GM12878 (cell line): Measurements from ENCODE around the gene LRRC39. TPM values are rescaled to one million over a fixed set of nuclear protein-coding genes. Genes with fewer than 3 reads are reported as not detected.

Experiments
- ATAC-seq: fragments of 200-7000 bp; cut with Tn5 transposase; 3 replicates; pipeline ENCODE4 v1.9.1; 2020; ENCODE audit warnings: mild to moderate bottlenecking, moderate library complexity
- BruUV-seq: library from RNA; stranded (reverse); fragments of 400-500 nt; replicated peaks from 2 replicates; lab custom pipeline; 2021; lab: Mats Ljungman, UMichigan
- CTCF ChIA-PET: fragments of 300-600 bp; sonication (Branson Sonifier 250); formaldehyde crosslinking; extraction: SDS; loops from one replicate; lab custom pipeline; 2021; ENCODE audit warnings: inconsistent platforms; lab: Yijun Ruan, JAX
- POLR2A ChIA-PET: fragments of 350-600 bp; formaldehyde crosslinking; extraction: SDS; loops from one replicate; lab custom pipeline; 2021; ENCODE audit warnings: inconsistent platforms; lab: Charles Lee
- RAD21 ChIA-PET: fragments of 300-600 bp; sonication (Branson Sonifier 250); formaldehyde crosslinking; loops from one replicate; lab custom pipeline; 2023; ENCODE audit warnings: antibody characterized with exemption; ENCODE audit not compliant: unreplicated experiment; lab: Charles Lee
- SMC1A ChIA-PET: fragments of 300-600 bp; sonication (Branson Sonifier 250); formaldehyde crosslinking; loops from one replicate; lab custom pipeline; 2023; ENCODE audit not compliant: unreplicated experiment, uncharacterized antibody; lab: Charles Lee
- DNase-seq: peaks from one replicate; pipeline ENCODE4 v3.0.0-alpha.2; 2011; ENCODE audit warnings: low read depth, low spot score
- FAIRE-seq: peaks from 3 replicates; lab custom pipeline; 2011; peaks lifted over from hg19 to GRCh38; lab: Jason Lieb, UNC
- H2AFZ ChIP-seq: 2 replicates; pipeline ENCODE4 v1.6.0; 2011; ENCODE audit warnings: low read depth, low read length, control low read depth; ENCODE audit not compliant: control insufficient read depth
- H3K27ac ChIP-seq: 2 replicates; pipeline ENCODE4 v1.5.1; 2011; ENCODE audit warnings: control low read depth; ENCODE audit not compliant: control insufficient read depth, insufficient read depth
- H3K27me3 ChIP-seq, 2 experiments: replicated peaks in 1 of 2; 2 replicates each; pipeline versions ENCODE4 v1.6.0 to v1.6.1; 2011; ENCODE audit warnings: low read length in 1 of 2; ENCODE audit not compliant: control insufficient read depth in 2 of 2, insufficient read depth in 2 of 2
- H3K36me3 ChIP-seq, 2 experiments: 2 replicates each; pipeline ENCODE4 v1.5.1; 2011; ENCODE audit warnings: low read length in 1 of 2; ENCODE audit not compliant: control insufficient read depth in 2 of 2, insufficient read depth in 2 of 2
- H3K4me1 ChIP-seq: 2 replicates; pipeline ENCODE4 v1.6.1; 2011; ENCODE audit warnings: mild to moderate bottlenecking, low read length, moderate library complexity, mixed read lengths; ENCODE audit not compliant: control insufficient read depth, insufficient read depth
- H3K4me2 ChIP-seq: 2 replicates; pipeline ENCODE4 v1.6.0; 2011; ENCODE audit warnings: control low read depth; ENCODE audit not compliant: control insufficient read depth, insufficient read depth
- H3K4me3 ChIP-seq: fragments of 200-600 bp; sonication (generic); 2 replicates; pipeline ENCODE4 v1.5.1; 2016
- H3K79me2 ChIP-seq: 2 replicates; pipeline ENCODE4 v1.6.0; 2011; ENCODE audit warnings: low read length; ENCODE audit not compliant: control insufficient read depth, insufficient read depth
- H3K9ac ChIP-seq: 2 replicates; pipeline ENCODE4 v1.8.0; 2011; ENCODE audit warnings: low read length, control low read depth, mixed read lengths; ENCODE audit not compliant: control insufficient read depth, insufficient read depth
- H3K9me3 ChIP-seq: replicated peaks from 3 replicates; pipeline ENCODE4 v1.5.1; 2011; ENCODE audit warnings: mild to moderate bottlenecking, low read length; ENCODE audit not compliant: control insufficient read depth, insufficient read depth
- H4K20me1 ChIP-seq: 2 replicates; pipeline ENCODE4 v1.6.0; 2011; ENCODE audit not compliant: control insufficient read depth, insufficient read depth
- CBFB ChIP-seq: IDR thresholded peaks from 2 replicates; pipeline ENCODE4 v1.6.1; 2016; ENCODE audit warnings: antibody characterized with exemption, low read depth
- E4F1 ChIP-seq: fragments of 450-650 bp; IDR thresholded peaks from 2 replicates; pipeline ENCODE4 v1.6.1; 2018; ENCODE audit warnings: borderline replicate concordance, mild to moderate bottlenecking; ENCODE audit not compliant: partially characterized antibody
- JUNB ChIP-seq: IDR thresholded peaks from 2 replicates; pipeline ENCODE4 v1.6.1; 2016; ENCODE audit warnings: antibody characterized with exemption, mild to moderate bottlenecking
- MTA2 ChIP-seq: fragments of 450-650 bp; IDR thresholded peaks from 2 replicates; pipeline ENCODE4 v1.6.1; 2016; ENCODE audit warnings: low read depth, mild to moderate bottlenecking, moderate library complexity
- MTA3 ChIP-seq: IDR thresholded peaks from 2 replicates; pipeline ENCODE4 v1.6.1; 2012; ENCODE audit warnings: low read length, inconsistent platforms, borderline replicate concordance
- NR2F1 ChIP-seq: fragments of 450-650 bp; conservative IDR thresholded peaks from 2 replicates; pipeline ENCODE4 v1.6.1; 2017; ENCODE audit warnings: mild to moderate bottlenecking
- PAX8 ChIP-seq: fragments of 450-650 bp; IDR thresholded peaks from 2 replicates; pipeline ENCODE4 v1.6.1; 2017; ENCODE audit warnings: mild to moderate bottlenecking, moderate library complexity
- PBX3 ChIP-seq: IDR thresholded peaks from 2 replicates; pipeline ENCODE4 v1.6.1; 2011; ENCODE audit warnings: mild to moderate bottlenecking, low read depth, low read length, moderate library complexity; ENCODE audit not compliant: insufficient replicate concordance
- POU2F2 ChIP-seq: IDR thresholded peaks from 3 replicates; pipeline ENCODE4 v1.6.1; 2011; ENCODE audit warnings: low read depth, mild to moderate bottlenecking, low read length, borderline replicate concordance
- RUNX3 ChIP-seq: IDR thresholded peaks from 2 replicates; pipeline ENCODE4 v1.6.1; 2012; ENCODE audit warnings: low read length, inconsistent platforms
- SMAD1 ChIP-seq: fragments of 450-650 bp; IDR thresholded peaks from 2 replicates; pipeline ENCODE4 v1.6.1; 2018; ENCODE audit warnings: mild to moderate bottlenecking, low read depth; ENCODE audit not compliant: partially characterized antibody
- USF1 ChIP-seq: IDR thresholded peaks from 2 replicates; pipeline ENCODE4 v1.6.1; 2011; ENCODE audit warnings: borderline replicate concordance, low read depth, mild to moderate bottlenecking, moderate library complexity, mixed read lengths, low read length; ENCODE audit not compliant: insufficient read depth; ENCODE audit errors: extremely low read length
- WGBS: methylation state at CpG from one replicate; pipeline ENCODE4 v1.1.6; 2016; ENCODE audit warnings: low lambda C conversion rate; ENCODE audit not compliant: insufficient replicate concordance, insufficient coverage; ENCODE audit errors: missing lambda C conversion rate; 5-methylcytosine and 5-hydroxymethylcytosine counted together
- in situ Hi-C: fragments of 300-500 bp; cut with MboI; formaldehyde crosslinking; loops from 9 replicates; pipeline ENCODE4 v1.14.3; 2018; ENCODE audit warnings: mixed read lengths
- intact Hi-C: fragments of 100-400 bp; cut with micrococcal nuclease; formaldehyde crosslinking; loops from one replicate; pipeline ENCODE4 v1.14.2; 2022; ENCODE audit not compliant: unreplicated experiment
- polyA plus RNA-seq, 11 experiments: library from polyadenylated mRNA; depleted of rRNA in 4 of 11; unstranded in 6 of 11; stranded (reverse) in 5 of 11; fragments of >200 nt; fragmentation: Nextera tagmentation in 4 of 11; fragmentation: Illumina TruSeq in 1 of 11; extraction: Ambion mirVana in 4 of 11; extraction: Trizol in 1 of 11; gene quantifications; 1 replicate in 1 of 11; 2 replicates in 10 of 11; pipeline versions ENCODE4 v1.2.1 to v1.2.3, GENCODE V29; 2011 to 2016; ENCODE audit warnings: inconsistent platforms in 2 of 11, missing spikeins in 2 of 11, low read depth in 1 of 11
- total RNA-seq, 4 experiments: library from RNA; depleted of rRNA in 3 of 4; stranded (reverse); fragments of >200 nt in 3 of 4; fragmentation: Illumina TruSeq in 1 of 4; extraction: Trizol in 1 of 4; gene quantifications; 2 replicates each; pipeline versions ENCODE4 v1.2.1 to v1.2.3, GENCODE V29; 2013 to 2021
- TF ChIP-seq, protein P1 (sequence below): fragments of 450-650 bp; IDR thresholded peaks from 2 replicates; pipeline ENCODE4 v1.6.1; 2017; ENCODE audit warnings: mild to moderate bottlenecking, low read depth, inconsistent platforms; ENCODE audit not compliant: poor library complexity, severe bottlenecking
- TF ChIP-seq, protein P2 (sequence below): IDR thresholded peaks from 2 replicates; pipeline ENCODE4 v1.6.1; 2012; ENCODE audit warnings: low read length, inconsistent platforms

The LRRC39 gene
- total and polyA plus RNA-seq, 10 of the 15 experiments (the other 5 are each of a cell fraction or from before 2014, with no cell fraction given) = 0.23 to 1.1 (median 0.56) TPM

- Histone ChIP-seq H2AFZ (peak overlapping the region; percentile 40), H3K36me3 (no peaks in the 10 kb centered on the region), H3K79me2 (peaks cover 78% of the 10 kb centered on the region), H3K4me1 (peaks cover 11% of the 10 kb centered on the region), H3K4me3 (peak overlapping the region; percentile 43), H3K9me3 (no peaks in the 10 kb centered on the region), H3K4me2 (peak overlapping the region; percentile 1; the same call in 1 of the 2 replicates), H3K9ac (no peak overlapping the region), H3K27ac (peak overlapping the region; percentile 55), H3K27me3 (no peaks in the 10 kb centered on the region), H4K20me1 (no peaks in the 10 kb centered on the region)
- FAIRE-seq (no peak), ATAC-seq (peak; percentile 6), DNase-seq (no peak)
- SMC1A ChIA-PET = interaction anchor here (1.0 to 1.9 kb wide), 3 partner anchors 45 to 53 kb away, joined by 3 to 5 read pairs (median 4); no protein-coding TSS in a partner anchor
- intact Hi-C loops (loop anchor here (10.0 kb wide), 1 partner anchor 324 kb away; no protein-coding TSS in a partner anchor), in situ Hi-C loops (no loop called here)
- RAD21 ChIA-PET = interaction anchor here (0.8 to 2.2 kb wide), 3 partner anchors 21 to 91 kb away, joined by 3 to 7 read pairs (median 4); no protein-coding TSS in a partner anchor
- WGBS = 21% methylated on average over 5 of the region's 5 CpGs
- BruUV-seq = no TSS peak
- POLR2A ChIA-PET = interaction anchor here (0.7 to 0.8 kb wide), 4 partner anchors 157 to 428 kb away, joined by 3 read pairs; no protein-coding TSS in a partner anchor
- CTCF ChIA-PET = interaction anchor here (1.1 to 1.5 kb wide), 4 partner anchors 221 to 325 kb away, joined by 3 to 4 read pairs (median 3); no protein-coding TSS in a partner anchor
- TF ChIP-seq JUNB (peak; percentile 46), E4F1 (no peak), USF1 (no peak), NR2F1 (peak; percentile 79), RUNX3 (0 out of 2 replicates have a peak, but pooled peaks have one; percentile 5), MTA3 (no peak), MTA2 (no peak), POU2F2 (0 out of 3 replicates have a peak, but pooled peaks have one; percentile 20), PBX3 (no peak), SMAD1 (no peak), PAX8 (no peak), CBFB (no peak)
- TF ChIP-seq, protein P1, sequence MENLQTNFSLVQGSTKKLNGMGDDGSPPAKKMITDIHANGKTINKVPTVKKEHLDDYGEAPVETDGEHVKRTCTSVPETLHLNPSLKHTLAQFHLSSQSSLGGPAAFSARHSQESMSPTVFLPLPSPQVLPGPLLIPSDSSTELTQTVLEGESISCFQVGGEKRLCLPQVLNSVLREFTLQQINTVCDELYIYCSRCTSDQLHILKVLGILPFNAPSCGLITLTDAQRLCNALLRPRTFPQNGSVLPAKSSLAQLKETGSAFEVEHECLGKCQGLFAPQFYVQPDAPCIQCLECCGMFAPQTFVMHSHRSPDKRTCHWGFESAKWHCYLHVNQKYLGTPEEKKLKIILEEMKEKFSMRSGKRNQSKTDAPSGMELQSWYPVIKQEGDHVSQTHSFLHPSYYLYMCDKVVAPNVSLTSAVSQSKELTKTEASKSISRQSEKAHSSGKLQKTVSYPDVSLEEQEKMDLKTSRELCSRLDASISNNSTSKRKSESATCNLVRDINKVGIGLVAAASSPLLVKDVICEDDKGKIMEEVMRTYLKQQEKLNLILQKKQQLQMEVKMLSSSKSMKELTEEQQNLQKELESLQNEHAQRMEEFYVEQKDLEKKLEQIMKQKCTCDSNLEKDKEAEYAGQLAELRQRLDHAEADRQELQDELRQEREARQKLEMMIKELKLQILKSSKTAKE = no peak
- TF ChIP-seq, protein P2, sequence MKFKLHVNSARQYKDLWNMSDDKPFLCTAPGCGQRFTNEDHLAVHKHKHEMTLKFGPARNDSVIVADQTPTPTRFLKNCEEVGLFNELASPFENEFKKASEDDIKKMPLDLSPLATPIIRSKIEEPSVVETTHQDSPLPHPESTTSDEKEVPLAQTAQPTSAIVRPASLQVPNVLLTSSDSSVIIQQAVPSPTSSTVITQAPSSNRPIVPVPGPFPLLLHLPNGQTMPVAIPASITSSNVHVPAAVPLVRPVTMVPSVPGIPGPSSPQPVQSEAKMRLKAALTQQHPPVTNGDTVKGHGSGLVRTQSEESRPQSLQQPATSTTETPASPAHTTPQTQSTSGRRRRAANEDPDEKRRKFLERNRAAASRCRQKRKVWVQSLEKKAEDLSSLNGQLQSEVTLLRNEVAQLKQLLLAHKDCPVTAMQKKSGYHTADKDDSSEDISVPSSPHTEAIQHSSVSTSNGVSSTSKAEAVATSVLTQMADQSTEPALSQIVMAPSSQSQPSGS = no peak
Observed at GRCh38 chr1:100130552-100131077, 47.4 kb downstream of the LRRC39 start.
